GM18907 (cell line): ENCODE results near the gene GALP.
"Not testable (repeated sequence)": the region's sequence is repeated elsewhere in the genome, so short reads cannot be mapped to it uniquely, and the experiment has no call there.

Experiments
- ATAC-seq: cut with Tn5 transposase; IDR thresholded peaks from one replicate; pipeline ENCODE4 v1.9.1; 2021; ENCODE audit warnings: mild to moderate bottlenecking, moderate library complexity; ENCODE audit not compliant: unreplicated experiment

The GALP gene

GRCh38 chr19:56177564-56178243, 1.9 kb downstream of the GALP start:
- no peak for ATAC-seq

- ATAC-seq, result no peak
Observed at GRCh38 chr19:56189785-56190184, 14.0 kb downstream of the GALP start.

GRCh38 chr19:56191115-56191514, 15.3 kb downstream of the GALP start:
- no peak for ATAC-seq

GRCh38 chr19:56191711-56192110, 15.9 kb downstream of the GALP start:
- no peak for ATAC-seq

- ATAC-seq, result no peak
Observed at GRCh38 chr19:56193981-56194640, 18.3 kb downstream of the GALP start.

GRCh38 chr19:56197646-56198045, 21.8 kb downstream of the GALP start, which contains the start of gene ZSCAN5B:
TSS of gene ZSCAN5B (minus strand) at chr19:56197783. CDS start at chr19:56193052, 4,731 bp downstream.
- not testable (repeated sequence) for ATAC-seq

GRCh38 chr19:56199687-56200086, 23.9 kb downstream of the GALP start:
- ATAC-seq, result no peak

- no peak for ATAC-seq
Observed at GRCh38 chr19:56201973-56202372, 26.2 kb downstream of the GALP start, which contains the start of gene ZSCAN5C. TSS of gene ZSCAN5C (plus strand) at chr19:56202273. CDS start at chr19:56205914, 3,641 bp downstream.

GRCh38 chr19:56207581-56207980, 31.8 kb downstream of the GALP start:
- ATAC-seq, result not testable (repeated sequence)

GRCh38 chr19:56209091-56209490, 33.3 kb downstream of the GALP start:
- no peak for ATAC-seq

- ATAC-seq, result not testable (repeated sequence)
Observed at GRCh38 chr19:56210036-56210435, 34.2 kb downstream of the GALP start.

- ATAC-seq, result no peak
Observed at GRCh38 chr19:56211718-56212117, 35.9 kb downstream of the GALP start.

GRCh38 chr19:56217039-56217949, 41.5 kb downstream of the GALP start:
- no peak for ATAC-seq

- no peak for ATAC-seq
Observed at GRCh38 chr19:56218961-56219360, 43.2 kb downstream of the GALP start.

- ATAC-seq, result not testable (repeated sequence)
Observed at GRCh38 chr19:56221442-56221841, 45.6 kb downstream of the GALP start.

- no peak for ATAC-seq
Observed at GRCh38 chr19:56221851-56222250, 46.0 kb downstream of the GALP start.

GRCh38 chr19:56222901-56223300, 47.1 kb downstream of the GALP start:
- no peak for ATAC-seq

- ATAC-seq, result no peak
Observed at GRCh38 chr19:56223481-56223880, 47.7 kb downstream of the GALP start.
